Measurements from ENCODE around the gene SRP54.
"Not testable (repeated sequence)": the region's sequence is repeated elsewhere in the genome, so short reads cannot be mapped to it uniquely, and the experiment has no call there.

Gene SRP54

GRCh38 chr14:34982421-34983147 lies at the start of gene SRP54:
SRP54 (plus strand) TSS chr14:34982992; CDS start chr14:34996710, 13,718 bp downstream.
- peak; percentile 96 for DNase-seq

DNA sequence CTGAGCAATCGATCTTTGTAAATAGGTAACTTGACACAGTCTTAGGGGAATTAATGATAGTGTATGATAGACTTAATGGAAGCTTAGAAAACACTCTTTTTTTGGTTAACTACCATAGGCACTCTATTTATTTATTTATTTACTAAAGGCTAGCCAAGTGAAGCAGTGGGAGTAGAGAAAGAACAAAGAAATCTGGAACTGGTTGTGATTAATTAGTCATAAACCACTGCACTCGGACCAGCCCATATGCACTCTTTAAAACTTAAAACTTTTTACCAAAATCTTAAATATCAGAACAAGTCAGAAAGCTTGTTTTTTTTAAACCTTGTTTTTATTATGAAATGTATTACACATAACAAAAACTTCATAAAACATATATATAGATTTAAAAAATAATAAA lies 49.5 kb upstream of the SRP54 start:
- no peak for DNase-seq

- DNase-seq: no peak
Measured at GRCh38 chr14:34935488-34935887, 47.3 kb upstream of the SRP54 start.

DNA sequence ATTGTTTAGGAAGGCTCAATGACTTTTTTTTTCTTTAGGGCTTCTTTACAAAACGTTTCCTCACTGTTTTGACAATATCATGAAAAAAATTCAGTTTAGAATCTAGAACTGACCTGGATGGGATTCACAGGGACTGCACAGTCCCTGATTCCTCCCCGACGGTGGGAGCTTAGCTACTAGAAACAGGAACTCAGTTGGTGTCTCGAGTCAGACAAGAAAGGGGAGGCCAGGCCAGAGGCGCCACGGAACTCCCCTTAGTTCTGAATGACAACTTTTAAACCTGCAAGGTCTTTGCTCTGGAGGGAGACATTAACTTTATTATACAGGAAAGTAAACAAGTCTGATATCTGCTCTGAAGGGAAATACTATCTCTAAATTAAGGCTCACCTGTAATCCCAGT lies 45.4 kb upstream of the SRP54 start:
- DNase-seq: no peak

DNA sequence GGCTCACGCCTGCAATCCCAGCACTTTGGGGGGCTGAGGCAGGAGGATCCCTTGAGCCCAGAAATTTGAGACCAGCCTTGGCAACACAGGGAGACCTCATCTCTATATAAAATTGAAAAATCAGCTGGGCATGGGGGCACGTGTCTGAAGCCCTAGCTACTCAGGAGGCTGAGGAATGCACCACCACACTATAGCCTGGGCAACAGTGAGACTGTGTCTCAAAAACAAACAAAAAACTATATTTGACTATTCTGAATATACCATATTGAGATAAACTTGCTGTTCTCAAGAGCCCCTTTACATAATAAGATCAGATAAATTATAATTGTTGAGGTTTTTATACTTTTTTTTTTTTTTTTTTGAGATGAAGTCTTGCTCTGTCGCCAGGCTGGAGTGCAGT lies 44.9 kb upstream of the SRP54 start:
- no peak for DNase-seq

GRCh38 chr14:34943506-34943905 lies 39.3 kb upstream of the SRP54 start:
- no peak for DNase-seq

- DNase-seq: no peak
Measured at GRCh38 chr14:34944744-34945143, 38.0 kb upstream of the SRP54 start.

GRCh38 chr14:34946699-34947098 lies 36.1 kb upstream of the SRP54 start:
- DNase-seq: no peak

DNA sequence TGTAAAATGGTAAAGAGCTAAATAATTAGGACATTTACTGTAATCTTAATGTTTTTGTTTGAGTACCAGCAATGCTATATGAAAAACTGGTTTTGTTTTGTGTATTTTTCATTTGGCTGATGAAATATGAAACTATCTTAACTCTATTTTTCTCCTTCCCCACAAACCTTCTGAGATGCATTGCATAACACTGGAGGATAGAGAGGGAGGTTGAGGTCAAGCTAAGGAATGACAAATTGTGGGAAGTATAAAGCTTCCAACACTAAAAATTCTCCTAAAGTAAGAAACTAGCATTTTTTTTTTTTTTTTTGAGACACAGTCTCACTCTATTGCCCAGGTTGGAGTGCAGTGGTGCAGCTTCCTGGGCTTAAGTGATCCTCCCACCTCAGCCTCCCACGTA lies 31.5 kb upstream of the SRP54 start:
- DNase-seq: no peak

DNA sequence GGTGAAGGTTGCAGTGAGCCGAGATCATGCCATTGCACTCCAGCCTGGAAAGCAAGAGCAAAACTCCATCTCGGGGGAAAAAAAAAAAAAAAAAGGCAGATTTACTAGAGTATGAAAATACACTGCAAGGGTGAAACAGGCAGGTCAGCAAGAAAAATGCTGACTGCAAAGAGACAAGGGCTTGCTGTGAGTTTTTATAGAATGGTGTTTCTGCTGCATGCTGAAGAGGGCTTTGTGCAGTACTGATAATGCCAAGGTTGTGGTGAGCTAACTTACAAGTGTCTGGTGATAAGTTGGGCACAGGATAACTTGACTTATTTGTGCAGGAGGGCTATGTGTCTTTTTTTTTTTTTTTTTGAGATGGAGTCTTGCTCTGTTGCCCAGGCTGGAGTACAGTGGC lies 25.9 kb upstream of the SRP54 start:
- no peak for DNase-seq

GRCh38 chr14:34957771-34958286 lies 25.0 kb upstream of the SRP54 start:
- no peak for DNase-seq

DNA sequence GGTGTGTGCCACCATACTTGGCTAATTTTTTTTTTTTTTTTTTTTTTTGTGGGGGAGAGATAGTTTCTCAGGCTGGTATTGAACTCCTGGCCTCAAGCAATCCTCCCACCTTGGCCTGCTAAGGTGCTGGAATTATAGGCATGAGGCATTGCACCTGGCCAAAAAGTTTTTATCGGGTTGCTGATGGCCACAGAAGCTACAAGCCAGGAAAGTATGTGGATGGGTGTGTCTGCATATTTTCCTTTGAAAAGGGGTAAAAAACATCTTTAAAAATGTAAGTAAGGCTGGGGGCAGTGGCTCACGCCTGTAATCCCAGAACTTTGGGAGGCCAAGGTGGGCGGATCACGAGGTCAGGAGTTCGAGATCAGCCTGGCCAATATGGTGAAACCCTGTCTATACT lies 20.7 kb upstream of the SRP54 start:
- DNase-seq: not testable (repeated sequence)

GRCh38 chr14:34964977-34965764 lies 17.6 kb upstream of the SRP54 start:
- DNase-seq: no peak

GRCh38 chr14:34965912-34966311 lies 16.9 kb upstream of the SRP54 start:
- no peak for DNase-seq

- no peak for DNase-seq
Measured at GRCh38 chr14:34966413-34966812, 16.4 kb upstream of the SRP54 start.

DNA sequence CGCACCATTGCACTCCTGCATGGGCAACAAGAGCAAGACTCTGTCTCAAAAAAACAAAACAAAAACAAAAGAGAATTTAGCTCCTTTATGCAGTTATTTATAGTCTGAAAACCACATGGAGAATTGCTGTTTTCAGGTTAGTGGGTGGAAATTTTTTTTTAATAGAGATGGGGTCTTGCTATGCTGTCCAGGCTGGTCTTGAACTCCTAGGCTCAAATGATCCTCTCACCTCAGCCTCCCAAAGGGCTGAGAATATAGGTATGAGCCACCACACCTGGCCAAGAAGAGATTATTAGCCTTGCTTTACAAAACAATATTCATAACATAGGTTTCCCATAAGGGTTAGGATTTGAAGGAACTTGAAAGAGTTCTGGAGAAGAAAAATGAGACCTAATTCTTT lies 12.1 kb upstream of the SRP54 start:
- no peak for DNase-seq

GRCh38 chr14:34971381-34971780 lies 11.4 kb upstream of the SRP54 start:
- no peak for DNase-seq

GRCh38 chr14:34971801-34972200 lies 11.0 kb upstream of the SRP54 start:
- no peak for DNase-seq

- DNase-seq: no peak
Measured at GRCh38 chr14:34978444-34978843, 4.3 kb upstream of the SRP54 start.

DNA sequence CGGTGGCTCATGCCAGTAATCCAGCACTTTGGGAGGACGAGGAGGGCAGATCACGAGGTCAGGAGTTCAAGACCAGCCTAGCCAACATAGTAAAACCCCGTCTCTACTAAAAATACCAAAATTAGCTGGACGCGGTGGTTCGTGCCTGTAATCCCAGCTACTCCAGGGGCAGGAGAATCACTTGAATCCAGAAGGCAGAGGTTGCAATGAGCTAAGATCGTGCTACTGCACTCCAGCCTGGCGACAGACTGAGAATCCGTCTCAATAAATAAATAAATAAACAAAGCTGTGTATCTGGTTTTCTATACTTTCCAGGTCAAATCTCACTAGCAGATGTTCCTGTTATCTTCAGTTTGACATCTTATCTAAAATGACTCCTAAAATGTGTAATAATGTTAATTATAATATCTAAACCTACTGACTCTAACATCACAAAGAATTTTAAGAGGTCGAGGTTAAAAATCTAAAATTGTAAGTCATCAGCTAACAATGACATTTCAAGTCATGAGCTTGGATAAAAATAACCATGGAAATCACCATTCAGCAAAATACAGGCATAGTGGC lies 2.4 kb upstream of the SRP54 start:
- DNase-seq: no peak

GRCh38 chr14:34981743-34982420 lies 910 bp upstream of the SRP54 start:
- DNase-seq: no peak

DNA sequence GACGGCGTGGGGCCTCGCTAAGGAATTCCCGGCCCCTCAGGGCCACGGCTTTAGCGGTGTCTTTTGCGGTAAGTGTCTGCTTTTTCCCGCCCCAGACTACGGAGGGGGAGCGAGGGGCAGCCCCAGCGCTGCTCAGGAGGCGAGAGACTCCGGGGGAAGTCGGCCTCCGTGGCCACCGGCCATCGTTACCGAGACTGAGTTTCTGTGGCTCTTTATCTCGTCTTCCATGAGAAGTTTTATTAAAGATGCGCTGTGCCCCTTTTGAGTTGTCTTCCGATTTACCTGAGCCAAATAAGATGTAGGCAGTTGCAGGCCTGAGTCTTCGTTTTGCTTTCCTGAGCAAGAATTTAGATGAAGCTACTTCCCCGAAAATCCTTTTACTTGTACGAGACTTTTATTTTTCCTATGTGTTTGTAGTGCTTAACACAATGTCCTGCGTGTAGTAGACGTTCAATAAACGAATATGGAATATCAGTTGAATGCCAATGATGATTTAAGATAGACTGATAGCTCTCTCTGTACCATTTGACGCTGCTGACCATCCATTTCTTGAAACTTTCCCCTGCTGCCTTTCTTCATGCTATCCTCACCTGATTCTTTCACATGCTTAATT lies 462 bp downstream of the SRP54 start:
- DNase-seq: no peak

DNA sequence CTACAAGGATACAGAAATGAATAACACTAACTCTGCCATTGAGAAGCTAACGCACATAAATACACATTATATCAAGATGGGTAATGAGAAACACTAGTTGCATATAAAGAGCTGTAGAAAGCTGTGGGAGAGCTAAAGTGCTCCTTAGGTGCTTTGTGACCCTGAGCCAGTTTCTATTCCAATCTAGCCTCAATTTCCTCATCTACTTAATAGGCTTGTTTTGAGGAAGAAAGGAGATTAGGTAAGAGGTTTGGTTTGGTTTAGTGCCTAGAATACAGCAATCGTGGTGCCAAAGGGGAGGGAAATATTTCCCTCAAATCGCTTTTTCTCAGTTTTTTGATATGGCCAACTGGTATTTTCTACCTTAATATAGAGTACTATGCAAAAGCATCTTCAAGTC lies 994 bp downstream of the SRP54 start:
- DNase-seq: no peak

Data from NCI-H1930 (cell line).